HCT116 (cell line): ENCODE results near the gene FKBP5. TPM values are rescaled to one million over a fixed set of nuclear protein-coding genes. Genes with fewer than 3 reads are reported as not detected.
A peak's percentile ranks its signal among the peaks of the same experiment; 100 is the strongest.

Experiments
- ATAC-seq: fragments of 200-7000 bp; cut with Tn5 transposase; 2 replicates; pipeline ENCODE4 v1.9.1; 2020; ENCODE audit warnings: mild to moderate bottlenecking, moderate library complexity
- BruUV-seq: library from RNA; stranded (reverse); fragments of 400-500 nt; replicated peaks from 2 replicates; lab custom pipeline; 2021; lab: Mats Ljungman, UMichigan
- CTCF ChIA-PET: fragments of 300-600 bp; sonication (Branson Sonifier 250); formaldehyde crosslinking; loops from one replicate; lab custom pipeline; 2021; ENCODE audit warnings: antibody characterized with exemption; lab: Charles Lee
- POLR2A ChIA-PET: fragments of 300-600, 350-600 bp; sonication (Branson Sonifier 250); formaldehyde crosslinking; loops from one replicate; lab custom pipeline; 2021; ENCODE audit warnings: antibody characterized with exemption; lab: Charles Lee
- RAD21 ChIA-PET, 2 experiments: fragments of 300-600 bp; sonication (Branson Sonifier 250); formaldehyde crosslinking; loops; one replicate each; lab custom pipeline; 2023; ENCODE audit warnings: low total read pairs in 2 of 2; ENCODE audit not compliant: uncharacterized antibody in 2 of 2, unreplicated experiment in 2 of 2, low non-redundant PET in 1 of 2; lab: Charles Lee
- DNase-seq: peaks from one replicate; pipeline ENCODE4 v3.0.0-alpha.2; 2010; ENCODE audit warnings: low read depth, low spot score
- H2AFZ ChIP-seq: fragments of 200-600 bp; shearing (Covaris generic), sonication (generic); 2 replicates; pipeline ENCODE4 v1.6.1; 2017; ENCODE audit warnings: low read depth, mixed run types, mixed read lengths, antibody characterized with exemption, low read length; ENCODE audit not compliant: poor library complexity, severe bottlenecking
- H3K27ac ChIP-seq: 2 replicates; pipeline ENCODE4 v1.5.1; 2012; ENCODE audit warnings: low read depth, low read length
- H3K27me3 ChIP-seq: fragments of 200-600 bp; sonication (generic); 2 replicates; pipeline ENCODE4 v1.6.1; 2016; ENCODE audit warnings: mixed run types, low read length, mixed read lengths; ENCODE audit not compliant: insufficient read depth
- H3K36me3 ChIP-seq, 2 experiments: fragments of 200-500 bp in 1 of 2; fragments of 200-600 bp in 1 of 2; sonication (Bioruptor generic) in 1 of 2; sonication (generic) in 1 of 2; 2 replicates each; pipeline versions ENCODE4 v1.5.1 to v1.6.1; 2014 to 2016; ENCODE audit warnings: low read length in 2 of 2, inconsistent platforms in 1 of 2, mixed read lengths in 1 of 2, mixed run types in 1 of 2; ENCODE audit not compliant: insufficient read depth in 2 of 2, control insufficient read depth in 1 of 2
- H3K4me1 ChIP-seq, 2 experiments: fragments of 200-600 bp in 1 of 2; sonication (generic) in 1 of 2; 2 replicates each; pipeline versions ENCODE4 v1.5.1 to v1.6.1; 2012 to 2017; ENCODE audit warnings: low read length in 2 of 2, inconsistent platforms in 1 of 2, mild to moderate bottlenecking in 1 of 2, mixed read lengths in 1 of 2, mixed run types in 1 of 2, moderate library complexity in 1 of 2; ENCODE audit not compliant: insufficient read depth in 2 of 2, control insufficient read depth in 1 of 2
- H3K4me2 ChIP-seq: fragments of 200-600 bp; sonication (generic); 2 replicates; pipeline ENCODE4 v1.6.1; 2017; ENCODE audit warnings: mixed run types, low read length, mixed read lengths
- H3K4me3 ChIP-seq, 2 experiments: fragments of 200-600 bp in 1 of 2; sonication (generic) in 1 of 2; replicated peaks in 1 of 2; 2 replicates each; pipeline ENCODE4 v1.5.1; 2011 to 2016; ENCODE audit warnings: low read length in 2 of 2, control low read depth in 1 of 2, low read depth in 1 of 2, mild to moderate bottlenecking in 1 of 2, mixed read lengths in 1 of 2, mixed run types in 1 of 2
- H3K79me2 ChIP-seq: fragments of 200-600 bp; sonication (generic); 2 replicates; pipeline ENCODE4 v1.6.1; 2017; ENCODE audit warnings: mild to moderate bottlenecking, mixed run types, low read length, moderate library complexity, mixed read lengths; ENCODE audit not compliant: insufficient read depth
- H3K9ac ChIP-seq: fragments of 200-600 bp; sonication (generic); 2 replicates; pipeline ENCODE4 v1.6.1; 2016; ENCODE audit warnings: low read length, mixed read lengths
- H3K9me2 ChIP-seq: fragments of 200-600 bp; sonication (generic), shearing (Covaris generic); 2 replicates; pipeline ENCODE4 v1.6.1; 2017; ENCODE audit warnings: mixed run types, mild to moderate bottlenecking, moderate library complexity; ENCODE audit not compliant: insufficient read depth
- H3K9me3 ChIP-seq, 2 experiments: fragments of 200-500 bp in 1 of 2; fragments of 200-600 bp in 1 of 2; sonication (Bioruptor generic) in 1 of 2; sonication (generic) in 1 of 2; 2 replicates each; pipeline ENCODE4 v1.6.1; 2014 to 2017; ENCODE audit warnings: low read length in 2 of 2, mixed read lengths in 2 of 2, inconsistent platforms in 1 of 2, low read depth in 1 of 2, mild to moderate bottlenecking in 1 of 2, mixed run types in 1 of 2, moderate library complexity in 1 of 2; ENCODE audit not compliant: control insufficient read depth in 1 of 2, insufficient read depth in 1 of 2
- H4K20me1 ChIP-seq: fragments of 200-600 bp; sonication (generic), shearing (Covaris generic); 2 replicates; pipeline ENCODE4 v1.6.1; 2017; ENCODE audit warnings: mixed run types, mild to moderate bottlenecking, moderate library complexity; ENCODE audit not compliant: insufficient read depth
- ATF3 ChIP-seq: IDR thresholded peaks from 2 replicates; pipeline ENCODE4 v1.6.1; 2012
- CTCF ChIP-seq, 3 experiments: fragments of 200-600 bp in 1 of 3; sonication (generic) in 1 of 3; IDR thresholded peaks in 2 of 3; conservative IDR thresholded peaks in 1 of 3; 2 replicates each; pipeline ENCODE4 v1.5.1; 2012 to 2017; ENCODE audit warnings: low read depth in 2 of 3, low read length in 2 of 3, antibody characterized with exemption in 1 of 3, borderline replicate concordance in 1 of 3, control low read depth in 1 of 3, mild to moderate bottlenecking in 1 of 3, mixed read lengths in 1 of 3, mixed run types in 1 of 3, moderate library complexity in 1 of 3; ENCODE audit not compliant: insufficient read depth in 1 of 3
- ELF1 ChIP-seq: IDR thresholded peaks from 2 replicates; pipeline ENCODE4 v1.6.1; 2012; ENCODE audit warnings: low read depth, borderline replicate concordance
- EZH2phosphoT487 ChIP-seq: fragments of 200-600 bp; IDR thresholded peaks from 2 replicates; pipeline ENCODE4 v1.6.1; 2018; ENCODE audit warnings: antibody characterized with exemption, borderline replicate concordance
- MAX ChIP-seq: IDR thresholded peaks from 2 replicates; pipeline ENCODE4 v1.6.1; 2012
- POLR2A ChIP-seq: IDR thresholded peaks from 2 replicates; pipeline ENCODE4 v1.7.0; 2011; ENCODE audit warnings: borderline replicate concordance; ENCODE audit not compliant: insufficient read depth, insufficient read length; ENCODE audit errors: extremely low read depth
- POLR2AphosphoS5 ChIP-seq: IDR thresholded peaks from 2 replicates; pipeline ENCODE4 v1.6.1; 2011; ENCODE audit warnings: mild to moderate bottlenecking, low read depth, low read length, moderate library complexity
- REST ChIP-seq: IDR thresholded peaks from 2 replicates; pipeline ENCODE4 v1.6.1; 2012; ENCODE audit warnings: low read depth
- SIN3A ChIP-seq: IDR thresholded peaks from 2 replicates; pipeline ENCODE4 v1.6.1; 2012; ENCODE audit warnings: low read depth
- SP1 ChIP-seq: IDR thresholded peaks from 2 replicates; pipeline ENCODE4 v1.6.1; 2012; ENCODE audit warnings: low read depth
- SRF ChIP-seq: IDR thresholded peaks from 2 replicates; pipeline ENCODE4 v1.6.1; 2012; ENCODE audit warnings: low read depth
- ZBTB33 ChIP-seq: IDR thresholded peaks from 2 replicates; pipeline ENCODE4 v1.6.1; 2011; ENCODE audit warnings: mild to moderate bottlenecking, low read length, moderate library complexity; ENCODE audit not compliant: insufficient replicate concordance; ENCODE audit errors: extremely low read depth
- ZNF274 ChIP-seq: fragments of 200-500 bp; sonication (Bioruptor generic); IDR thresholded peaks from 2 replicates; pipeline ENCODE4 v1.6.1; 2014; ENCODE audit warnings: mild to moderate bottlenecking, low read depth, low read length, inconsistent platforms
- intact Hi-C: fragments of 100-400 bp; cut with micrococcal nuclease; formaldehyde crosslinking; loops from 2 replicates; pipeline ENCODE4 v1.10.0; 2022
- total RNA-seq: library from RNA; stranded (reverse); gene quantifications from one replicate; pipeline ENCODE4 v1.2.1, GENCODE V29; 2021; ENCODE audit not compliant: unreplicated experiment

The FKBP5 gene
- total RNA-seq, 1 experiment from 2014 or later: 50.3 TPM

- DNase-seq: no peak
- ChIA-PET POLR2A (no interaction called here), RAD21 (no interaction called here), CTCF (interaction anchor here (0.6 kb wide), 1 partner anchor 121 kb away, joined by 3 read pairs; no protein-coding TSS in a partner anchor)
- BruUV-seq: no TSS peak
- Histone ChIP-seq H3K4me1 (peaks cover 59 to 72% of the 10 kb centered on the region in 2 experiments), H3K27ac (peak overlapping the region; percentile 95), H2AFZ (no peak overlapping the region), H3K4me3 (peak overlapping the region; percentile 54 to 67), H3K9me2 (no peaks in the 10 kb centered on the region), H4K20me1 (no peaks in the 10 kb centered on the region), H3K9ac (peak overlapping the region; percentile 74), H3K9me3 (no peaks in the 10 kb centered on the region), H3K79me2 (no peaks in the 10 kb centered on the region), H3K4me2 (peak overlapping the region; percentile 93), H3K27me3 (no peaks in the 10 kb centered on the region), H3K36me3 (no peaks in the 10 kb centered on the region)
- ATAC-seq: peak; percentile 61
- TF ChIP-seq SIN3A (no peak), MAX (no peak), POLR2AphosphoS5 (no peak), REST (no peak), POLR2A (no peak), SRF (no peak), ZBTB33 (no peak), ELF1 (no peak), SP1 (no peak), EZH2phosphoT487 (no peak), CTCF (IDR thresholded peaks at IDR 0.05 in 2 of 3, conservative IDR thresholded peaks at IDR 0.05 in 1 of 3; ENCODE audit: borderline replicate concordance in 1 of 3, insufficient read depth in 1 of 3, low read depth in 2 of 3, low read length in 2 of 3) (no peak), ZNF274 (no peak), ATF3 (no peak)
- intact Hi-C loops: no loop called here
Observed at GRCh38 chr6:35731414-35731735, 42.7 kb upstream of the FKBP5 start.
